ENCODE data around the gene HECW1. TPM values are rescaled to one million over a fixed set of nuclear protein-coding genes. Genes with fewer than 3 reads are reported as not detected.

The HECW1 gene
- total RNA-seq, 4 donors from 2014 or later = 0.83 to 3.9 (median 2.7) TPM; not detected in 1

- no peak for DNase-seq
- no peaks in the 10 kb centered on the region for H3K27me3 ChIP-seq
- H3K27ac ChIP-seq = no peak overlapping the region
- no peaks in the 10 kb centered on the region for H3K36me3 ChIP-seq
- TF ChIP-seq, protein P1, sequence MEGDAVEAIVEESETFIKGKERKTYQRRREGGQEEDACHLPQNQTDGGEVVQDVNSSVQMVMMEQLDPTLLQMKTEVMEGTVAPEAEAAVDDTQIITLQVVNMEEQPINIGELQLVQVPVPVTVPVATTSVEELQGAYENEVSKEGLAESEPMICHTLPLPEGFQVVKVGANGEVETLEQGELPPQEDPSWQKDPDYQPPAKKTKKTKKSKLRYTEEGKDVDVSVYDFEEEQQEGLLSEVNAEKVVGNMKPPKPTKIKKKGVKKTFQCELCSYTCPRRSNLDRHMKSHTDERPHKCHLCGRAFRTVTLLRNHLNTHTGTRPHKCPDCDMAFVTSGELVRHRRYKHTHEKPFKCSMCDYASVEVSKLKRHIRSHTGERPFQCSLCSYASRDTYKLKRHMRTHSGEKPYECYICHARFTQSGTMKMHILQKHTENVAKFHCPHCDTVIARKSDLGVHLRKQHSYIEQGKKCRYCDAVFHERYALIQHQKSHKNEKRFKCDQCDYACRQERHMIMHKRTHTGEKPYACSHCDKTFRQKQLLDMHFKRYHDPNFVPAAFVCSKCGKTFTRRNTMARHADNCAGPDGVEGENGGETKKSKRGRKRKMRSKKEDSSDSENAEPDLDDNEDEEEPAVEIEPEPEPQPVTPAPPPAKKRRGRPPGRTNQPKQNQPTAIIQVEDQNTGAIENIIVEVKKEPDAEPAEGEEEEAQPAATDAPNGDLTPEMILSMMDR (IDR thresholded peaks at IDR 0.05) = no peak
- no peak for TF ChIP-seq POLR2A (IDR thresholded peaks at IDR 0.05)
- H3K9me3 ChIP-seq = no peaks in the 10 kb centered on the region
- no peaks in the 10 kb centered on the region for H3K4me1 ChIP-seq
- no peak overlapping the region for H3K4me3 ChIP-seq
Observed at GRCh38 chr7:43540471-43540870, 428.0 kb downstream of the HECW1 start.

- TF ChIP-seq POLR2A (IDR thresholded peaks at IDR 0.05) = no peak
- TF ChIP-seq, protein P1 (IDR thresholded peaks at IDR 0.05) = no peak
- Histone ChIP-seq H3K4me3 (no peak overlapping the region), H3K27me3 (no peaks in the 10 kb centered on the region), H3K4me1 (no peaks in the 10 kb centered on the region), H3K27ac (no peak overlapping the region), H3K36me3 (no peaks in the 10 kb centered on the region), H3K9me3 (no peaks in the 10 kb centered on the region)
- no peak for DNase-seq
Observed at GRCh38 chr7:43542716-43543115, 430.3 kb downstream of the HECW1 start.

GRCh38 chr7:43546231-43546630 is 433.8 kb downstream of the HECW1 start:
- Histone ChIP-seq H3K4me1 (no peaks in the 10 kb centered on the region), H3K36me3 (no peaks in the 10 kb centered on the region), H3K9me3 (no peaks in the 10 kb centered on the region), H3K27ac (no peak overlapping the region), H3K4me3 (no peak overlapping the region), H3K27me3 (no peaks in the 10 kb centered on the region)
- TF ChIP-seq POLR2A (IDR thresholded peaks at IDR 0.05) = no peak
- TF ChIP-seq, protein P1 (IDR thresholded peaks at IDR 0.05) = no peak
- DNase-seq = no peak

DNA sequence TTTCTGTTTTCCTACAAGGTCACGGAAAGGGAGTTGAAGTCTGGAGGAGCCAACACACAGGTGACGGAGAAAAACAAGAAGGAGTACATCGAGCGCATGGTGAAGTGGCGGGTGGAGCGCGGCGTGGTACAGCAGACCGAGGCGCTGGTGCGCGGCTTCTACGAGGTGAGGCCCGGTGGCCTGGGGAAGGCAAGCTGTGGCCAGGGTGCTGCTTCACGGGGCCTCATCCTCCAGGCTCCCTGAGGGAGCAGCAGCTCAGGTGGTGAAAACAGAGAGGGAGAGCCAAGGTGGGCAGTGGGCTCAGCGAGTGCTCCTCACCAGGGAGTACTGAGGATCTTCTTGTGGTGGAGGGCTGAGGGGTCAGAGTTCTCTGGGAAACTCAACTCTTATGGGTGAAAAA is 438.0 kb downstream of the HECW1 start:
- H3K9me3 ChIP-seq = no peaks in the 10 kb centered on the region
- TF ChIP-seq, protein P1 (IDR thresholded peaks at IDR 0.05) = no peak
- no peak for TF ChIP-seq POLR2A (IDR thresholded peaks at IDR 0.05)

GRCh38 chr7:43552122-43552521 is 439.7 kb downstream of the HECW1 start:
- H3K27ac ChIP-seq = no peak overlapping the region
- TF ChIP-seq, protein P1 (IDR thresholded peaks at IDR 0.05) = no peak
- no peak for TF ChIP-seq POLR2A (IDR thresholded peaks at IDR 0.05)
- H3K4me1 ChIP-seq = no peaks in the 10 kb centered on the region

More for the DNA sequence above, 438.0 kb downstream of the HECW1 start:
- DNase-seq = no peak
- Histone ChIP-seq H3K36me3 (no peaks in the 10 kb centered on the region), H3K4me1 (no peaks in the 10 kb centered on the region), H3K4me3 (no peak overlapping the region), H3K27ac (no peak overlapping the region), H3K27me3 (no peaks in the 10 kb centered on the region)

GRCh38 chr7:43553999-43554398 is 441.6 kb downstream of the HECW1 start:
- no peak for TF ChIP-seq POLR2A (IDR thresholded peaks at IDR 0.05)
- TF ChIP-seq, protein P1 (IDR thresholded peaks at IDR 0.05) = no peak
- no peaks in the 10 kb centered on the region for H3K36me3 ChIP-seq
- no peaks in the 10 kb centered on the region for H3K27me3 ChIP-seq
- H3K4me3 ChIP-seq = no peak overlapping the region
- no peaks in the 10 kb centered on the region for H3K4me1 ChIP-seq
- H3K9me3 ChIP-seq = no peaks in the 10 kb centered on the region
- DNase-seq = no peak
- no peak overlapping the region for H3K27ac ChIP-seq

More at GRCh38 chr7:43552122-43552521, 439.7 kb downstream of the HECW1 start:
- no peak for DNase-seq
- Histone ChIP-seq H3K4me3 (no peak overlapping the region), H3K9me3 (no peaks in the 10 kb centered on the region), H3K27me3 (no peaks in the 10 kb centered on the region), H3K36me3 (no peaks in the 10 kb centered on the region)
